ENCODE measurements around the gene SELENOO.
A peak's percentile ranks its signal among the peaks of the same experiment; 100 is the strongest.

The SELENOO gene

GRCh38 chr22:50227579-50228215 lies 26.9 kb downstream of the SELENOO start:
- TF ChIP-seq GATA1 (IDR thresholded peaks at IDR 0.05; ENCODE audit: low read depth, low read length) (no peak), POLR2A (IDR thresholded peaks at IDR 0.05; ENCODE audit: low read length) (no peak)
- no peak for DNase-seq

GRCh38 chr22:50228366-50228765 lies 27.6 kb downstream of the SELENOO start:
- no peak for DNase-seq
- TF ChIP-seq POLR2A (IDR thresholded peaks at IDR 0.05; ENCODE audit: low read length) (no peak), GATA1 (IDR thresholded peaks at IDR 0.05; ENCODE audit: low read depth, low read length) (no peak)

- DNase-seq = no peak
- TF ChIP-seq POLR2A (IDR thresholded peaks at IDR 0.05; ENCODE audit: low read length) (no peak), GATA1 (IDR thresholded peaks at IDR 0.05; ENCODE audit: low read depth, low read length) (no peak)
Measured at GRCh38 chr22:50229370-50229769, 28.6 kb downstream of the SELENOO start.

GRCh38 chr22:50232481-50233151 lies 31.8 kb downstream of the SELENOO start:
- DNase-seq = no peak
- TF ChIP-seq POLR2A (IDR thresholded peaks at IDR 0.05; ENCODE audit: low read length) (no peak), GATA1 (IDR thresholded peaks at IDR 0.05; ENCODE audit: low read depth, low read length) (no peak)

- TF ChIP-seq GATA1 (IDR thresholded peaks at IDR 0.05; ENCODE audit: low read depth, low read length) (no peak), POLR2A (IDR thresholded peaks at IDR 0.05; ENCODE audit: low read length) (no peak)
- no peak for DNase-seq
Measured at GRCh38 chr22:50233223-50233622, 32.4 kb downstream of the SELENOO start.

- TF ChIP-seq GATA1 (IDR thresholded peaks at IDR 0.05; ENCODE audit: low read depth, low read length) (no peak), POLR2A (IDR thresholded peaks at IDR 0.05; ENCODE audit: low read length) (no peak)
- peak; percentile 24 to 44 for DNase-seq
Measured at GRCh38 chr22:50236731-50237409, 36.1 kb downstream of the SELENOO start.

GRCh38 chr22:50238755-50239154 lies 37.9 kb downstream of the SELENOO start:
- DNase-seq = no peak
- no peak for TF ChIP-seq GATA1 (IDR thresholded peaks at IDR 0.05; ENCODE audit: low read depth, low read length)
- no peak for TF ChIP-seq POLR2A (IDR thresholded peaks at IDR 0.05; ENCODE audit: low read length)

GRCh38 chr22:50242406-50242949 lies 41.7 kb downstream of the SELENOO start:
- no peak for TF ChIP-seq POLR2A (IDR thresholded peaks at IDR 0.05; ENCODE audit: low read length)
- no peak for DNase-seq

- TF ChIP-seq GATA1 (IDR thresholded peaks at IDR 0.05; ENCODE audit: low read depth, low read length) (no peak), POLR2A (IDR thresholded peaks at IDR 0.05; ENCODE audit: low read length) (no peak)
- DNase-seq = peak in 1 of 2 experiments; percentile 58
Measured at GRCh38 chr22:50243685-50244419, 43.0 kb downstream of the SELENOO start.

- peak; percentile 96 to 97 for DNase-seq
- no peak for TF ChIP-seq GATA1 (IDR thresholded peaks at IDR 0.05; ENCODE audit: low read depth, low read length)
- peak; percentile 86 for TF ChIP-seq POLR2A (IDR thresholded peaks at IDR 0.05; ENCODE audit: low read length)
Measured at GRCh38 chr22:50244420-50245213, 43.8 kb downstream of the SELENOO start, which contains the start of gene TUBGCP6. Gene TUBGCP6, minus strand, starts transcription at chr22:50245023. Its CDS starts 564 bp downstream, at chr22:50244459.

- TF ChIP-seq GATA1 (IDR thresholded peaks at IDR 0.05; ENCODE audit: low read depth, low read length) (no peak), POLR2A (IDR thresholded peaks at IDR 0.05; ENCODE audit: low read length) (peak; percentile 25)
- no peak for DNase-seq
Measured at GRCh38 chr22:50245214-50246072, 44.6 kb downstream of the SELENOO start.

Data from erythroblast (primary cell).